ENCODE measurements around the gene TCAIM.

- TF ChIP-seq POLR2A (IDR thresholded peaks at IDR 0.05; ENCODE audit: extremely low read depth, insufficient read length) (no peak), CTCF (IDR thresholded peaks at IDR 0.05; ENCODE audit: low read depth, low read length) (no peak), MAX (IDR thresholded peaks at IDR 0.05; ENCODE audit: low read depth, low read length) (no peak)
Measured at GRCh38 chr3:44324584-44324983, 14.0 kb upstream of the TCAIM start.
